Suprapubic skin (tissue), 4 donors: Measurements from ENCODE around the gene TRHDE. TPM values are rescaled to one million over a fixed set of nuclear protein-coding genes. Genes with fewer than 3 reads are reported as not detected.

Experiments
- DNase-seq, 2 donors: peaks; one replicate each; pipeline ENCODE4 v3.0.0-alpha.2; 2019; ENCODE audit warnings: low spot score in 2 of 2
- H3K27ac ChIP-seq: fragments of 200-600 bp; sonication (generic); one replicate; pipeline ENCODE4 v1.5.1; 2019
- H3K27me3 ChIP-seq: fragments of 200-600 bp; sonication (generic); one replicate; pipeline ENCODE4 v1.5.1; 2019
- H3K36me3 ChIP-seq: fragments of 200-600 bp; sonication (generic); one replicate; pipeline ENCODE4 v1.5.1; 2019
- H3K4me1 ChIP-seq: fragments of 200-600 bp; sonication (generic); one replicate; pipeline ENCODE4 v1.5.1; 2019
- H3K4me3 ChIP-seq: fragments of 200-600 bp; sonication (generic); one replicate; pipeline ENCODE4 v1.5.1; 2019; ENCODE audit warnings: mild to moderate bottlenecking
- H3K9me3 ChIP-seq: fragments of 200-600 bp; sonication (generic); one replicate; pipeline ENCODE4 v1.5.1; 2019
- CTCF ChIP-seq, 2 donors: fragments of 200-600 bp in 1 of 2; fragments of 450-650 bp in 1 of 2; sonication (generic) in 1 of 2; IDR thresholded peaks; one replicate each; pipeline ENCODE4 v1.5.1; 2016 to 2019; ENCODE audit warnings: antibody characterized with exemption in 2 of 2, mild to moderate bottlenecking in 1 of 2, moderate library complexity in 1 of 2
- EP300 ChIP-seq: sonication (generic); formaldehyde crosslinking; IDR thresholded peaks from one replicate; pipeline ENCODE4 v1.6.1; 2017; ENCODE audit warnings: antibody characterized with exemption
- POLR2A ChIP-seq, 2 donors: fragments of 450-650 bp; IDR thresholded peaks; one replicate each; pipeline ENCODE4 v1.6.1; 2017; ENCODE audit warnings: antibody characterized with exemption in 2 of 2, mild to moderate bottlenecking in 2 of 2, moderate library complexity in 2 of 2
- POLR2AphosphoS5 ChIP-seq, 3 donors: sonication (generic); formaldehyde crosslinking; IDR thresholded peaks; one replicate each; pipeline ENCODE4 v1.6.1; 2017; ENCODE audit warnings: antibody characterized with exemption in 3 of 3
- WGBS: methylation state at CpG from one replicate; pipeline ENCODE4 v1.1.5; 2018; 5-methylcytosine and 5-hydroxymethylcytosine counted together
- total RNA-seq, 4 donors: library from RNA; depleted of rRNA; stranded (reverse); fragments of >200 nt; gene quantifications; one replicate each; pipeline ENCODE4 v1.1.0, GENCODE V29; 2016

The TRHDE gene
- total RNA-seq, 4 donors from 2014 or later: 0.49 to 1.2 (median 0.98) TPM

- no peaks in the 10 kb centered on the region for H3K36me3 ChIP-seq
- WGBS: 22% methylated on average over 1 of the region's 1 CpG
- DNase-seq: no peak
- no peak overlapping the region for H3K27ac ChIP-seq
- H3K27me3 ChIP-seq: no peaks in the 10 kb centered on the region
- H3K9me3 ChIP-seq: no peaks in the 10 kb centered on the region
- H3K4me1 ChIP-seq: no peaks in the 10 kb centered on the region
- H3K4me3 ChIP-seq: no peak overlapping the region
- no peak for TF ChIP-seq POLR2A (IDR thresholded peaks at IDR 0.05)
- TF ChIP-seq CTCF (IDR thresholded peaks at IDR 0.05): no peak
- no peak for TF ChIP-seq EP300
- TF ChIP-seq POLR2AphosphoS5 (IDR thresholded peaks at IDR 0.05): no peak
These were observed 444.9 kb downstream of the TRHDE start for GRCh38 chr12:72717036-72717435.
